Esophagus muscularis mucosa (tissue), 4 donors: ENCODE data around the gene ENDOD1. TPM values are rescaled to one million over a fixed set of nuclear protein-coding genes. Genes with fewer than 3 reads are reported as not detected.

Experiments used
- DNase-seq: peaks from one replicate; pipeline ENCODE4 v3.0.0-alpha.2; 2017; ENCODE audit errors: extremely low spot score
- H3K27ac ChIP-seq, 4 donors: fragments of 200-600 bp; sonication (generic); replicated peaks in 1 of 4; 1 replicate in 3 of 4; 2 replicates in 1 of 4; pipeline ENCODE4 v1.5.1; 2016 to 2019; ENCODE audit warnings: mild to moderate bottlenecking in 1 of 4
- H3K27me3 ChIP-seq, 4 donors: fragments of 200-600 bp; sonication (generic); one replicate each; pipeline versions ENCODE4 v1.5.1 to v1.6.0; 2016 to 2019
- H3K36me3 ChIP-seq, 4 donors: fragments of 200-600 bp; sonication (generic); one replicate each; pipeline ENCODE4 v1.5.1; 2016 to 2019
- H3K4me1 ChIP-seq, 4 donors: fragments of 200-600 bp; sonication (generic); one replicate each; pipeline ENCODE4 v1.5.1; 2016 to 2019
- H3K4me3 ChIP-seq, 4 donors: fragments of 200-600 bp; sonication (generic); 1 replicate in 2 of 4; 2 replicates in 2 of 4; pipeline ENCODE4 v1.5.1; 2016 to 2019; ENCODE audit warnings: mild to moderate bottlenecking in 4 of 4, moderate library complexity in 1 of 4
- H3K9me3 ChIP-seq, 4 donors: fragments of 200-600 bp; sonication (generic); 1 replicate in 3 of 4; 2 replicates in 1 of 4; pipeline ENCODE4 v1.5.1; 2016 to 2019
- CTCF ChIP-seq, 3 experiments: fragments of 200-600 bp in 2 of 3; fragments of 450-650 bp in 1 of 3; sonication (generic) in 2 of 3; IDR thresholded peaks; one replicate each; pipeline ENCODE4 v1.5.1; 2017 to 2019; ENCODE audit warnings: antibody characterized with exemption in 3 of 3, mild to moderate bottlenecking in 2 of 3, moderate library complexity in 1 of 3
- EP300 ChIP-seq: sonication (generic); formaldehyde crosslinking; IDR thresholded peaks from one replicate; pipeline ENCODE4 v1.6.1; 2017; ENCODE audit warnings: antibody characterized with exemption
- POLR2A ChIP-seq: fragments of 450-650 bp; IDR thresholded peaks from one replicate; pipeline ENCODE4 v1.6.1; 2017; ENCODE audit warnings: antibody characterized with exemption, moderate library complexity, mild to moderate bottlenecking, low read depth
- POLR2AphosphoS5 ChIP-seq, 2 donors: sonication (generic); formaldehyde crosslinking; IDR thresholded peaks; one replicate each; pipeline ENCODE4 v1.6.1; 2017; ENCODE audit warnings: antibody characterized with exemption in 2 of 2
- WGBS: methylation state at CpG from one replicate; pipeline ENCODE4 v1.1.5; 2018; 5-methylcytosine and 5-hydroxymethylcytosine counted together
- intact Hi-C: fragments of 100-400 bp; cut with DNase I; formaldehyde crosslinking; loops from one replicate; pipeline ENCODE4 v1.15.1; 2023
- total RNA-seq, 4 donors: library from RNA; depleted of rRNA; stranded (reverse); fragments of >200 nt; gene quantifications; one replicate each; pipeline versions ENCODE4 v1.1.0 to v1.2.1, GENCODE V29; 2016

ENDOD1 gene
- total RNA-seq, result 10 to 100 TPM; 37.6 to 43.2 (median 41.0) TPM

DNA sequence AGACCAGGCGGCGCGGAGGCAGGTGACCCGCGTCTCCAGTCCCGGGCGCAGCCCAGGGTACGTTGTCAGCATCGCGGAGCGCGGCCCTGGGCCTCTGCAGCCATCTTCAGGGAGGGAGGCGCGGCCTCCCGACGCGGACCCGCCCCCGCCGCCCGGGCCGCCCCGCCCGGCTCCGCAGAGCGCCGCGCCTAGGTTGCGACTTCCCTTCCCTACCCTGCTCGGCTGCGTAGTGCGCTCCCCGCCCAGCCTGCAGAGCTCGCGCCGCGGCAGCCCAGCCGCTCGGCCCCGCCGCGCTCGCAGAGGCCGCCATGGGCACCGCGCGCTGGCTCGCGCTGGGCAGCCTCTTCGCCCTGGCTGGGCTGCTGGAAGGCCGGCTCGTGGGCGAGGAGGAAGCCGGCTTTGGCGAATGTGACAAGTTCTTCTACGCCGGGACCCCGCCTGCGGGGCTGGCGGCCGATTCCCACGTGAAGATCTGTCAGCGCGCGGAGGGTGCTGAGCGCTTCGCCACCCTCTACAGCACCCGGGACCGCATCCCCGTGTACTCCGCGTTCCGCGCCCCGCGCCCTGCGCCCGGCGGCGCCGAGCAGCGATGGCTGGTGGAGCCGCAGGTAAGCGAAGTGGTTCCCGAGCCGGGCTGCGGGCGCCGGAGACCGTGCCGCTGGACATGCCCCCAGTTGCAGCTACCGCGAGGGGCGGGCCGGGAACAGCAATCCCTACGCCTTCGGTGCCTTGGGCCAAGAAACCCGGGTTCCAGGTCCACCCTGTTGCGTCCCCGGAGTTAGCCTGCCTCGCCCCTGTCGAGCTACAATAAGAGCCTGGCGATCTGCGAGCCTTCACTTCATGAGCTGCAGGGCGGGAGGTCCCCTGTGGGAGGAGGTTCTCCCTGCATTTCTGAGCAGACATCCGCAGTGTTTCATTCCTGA lies at the start of gene ENDOD1:
ENDOD1 (plus strand) TSS at position 227 of the 923 bp plus-strand sequence; CDS start at position 309, 82 bp downstream.
- WGBS, result under 1% methylated on average over 28 of the region's 106 CpGs
- no peak for TF ChIP-seq EP300
- peak; percentile 44 to 79 for TF ChIP-seq POLR2AphosphoS5 (IDR thresholded peaks at IDR 0.05)
- TF ChIP-seq CTCF (IDR thresholded peaks at IDR 0.05), result peak in 1 of 3 experiments; percentile 11
- TF ChIP-seq POLR2A, result no peak
- no peaks in the 10 kb centered on the region for H3K9me3 ChIP-seq
- peak within 1 kb of the TSS; percentile 93 to 95 (median 94) for H3K27ac ChIP-seq
- peaks cover 14 to 45% (median 39%) of the 10 kb centered on the region in 4 donors for H3K4me1 ChIP-seq
- DNase-seq, result peak; percentile 90
- H3K36me3 ChIP-seq, result no peaks in the 10 kb centered on the region
- no peaks in the 10 kb centered on the region for H3K27me3 ChIP-seq
- H3K4me3 ChIP-seq, result peak within 1 kb of the TSS; percentile 84 to 98 (median 91)
- intact Hi-C loops, result loop anchor here (2.0 to 5.0 kb wide), 3 partner anchors 19 to 57 kb away; no protein-coding TSS in a partner anchor

- no peak for DNase-seq
- 94% methylated on average over 1 of the region's 1 CpG for WGBS
- H3K27ac ChIP-seq, result no peak overlapping the region
- no peaks in the 10 kb centered on the region for H3K9me3 ChIP-seq
- H3K27me3 ChIP-seq, result peaks cover 0 to 39% (median 5%) of the 10 kb centered on the region in 4 donors
- intact Hi-C loops, result no loop called here
- TF ChIP-seq POLR2AphosphoS5 (IDR thresholded peaks at IDR 0.05), result no peak
- TF ChIP-seq CTCF (IDR thresholded peaks at IDR 0.05), result no peak
- TF ChIP-seq EP300, result no peak
- TF ChIP-seq POLR2A, result no peak
- no peaks in the 10 kb centered on the region for H3K36me3 ChIP-seq
- no peak overlapping the region for H3K4me3 ChIP-seq
- peaks cover 0 to 5% (median 2%) of the 10 kb centered on the region in 4 donors for H3K4me1 ChIP-seq
These were observed 47.4 kb upstream of the ENDOD1 start for GRCh38 chr11:95042239-95042638.

DNA sequence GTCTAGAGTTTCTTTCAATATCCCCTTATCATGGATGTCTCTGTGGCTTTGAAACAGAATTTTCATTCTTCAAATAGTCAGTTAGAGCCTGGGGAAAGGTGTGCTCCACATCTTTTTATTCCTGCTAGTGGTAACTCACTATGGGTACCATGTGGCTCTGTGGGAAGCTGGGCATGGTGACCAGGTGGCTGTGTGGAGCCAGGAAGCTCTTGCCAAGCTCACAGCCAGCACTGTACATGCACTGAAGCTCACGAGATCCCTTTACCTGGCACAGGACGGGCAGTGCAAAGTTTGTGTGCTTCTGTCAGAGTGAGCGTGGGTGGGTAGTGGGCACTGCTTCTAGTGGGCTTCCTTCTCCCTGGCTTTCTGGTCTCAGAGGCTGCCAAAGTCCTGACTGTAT lies 46.7 kb upstream of the ENDOD1 start:
- intact Hi-C loops, result no loop called here
- Histone ChIP-seq H3K4me1 (no peaks in the 10 kb centered on the region), H3K27ac (no peak overlapping the region), H3K27me3 (peaks cover 0 to 32% (median under 1%) of the 10 kb centered on the region in 4 donors), H3K36me3 (no peaks in the 10 kb centered on the region), H3K9me3 (no peaks in the 10 kb centered on the region), H3K4me3 (no peak overlapping the region)
- DNase-seq, result peak; percentile 45
- TF ChIP-seq POLR2AphosphoS5 (IDR thresholded peaks at IDR 0.05) (no peak), CTCF (IDR thresholded peaks at IDR 0.05) (no peak), POLR2A (no peak), EP300 (no peak)
- no CpG with 5 or more reads among the region's 3 CpGs for WGBS

DNA sequence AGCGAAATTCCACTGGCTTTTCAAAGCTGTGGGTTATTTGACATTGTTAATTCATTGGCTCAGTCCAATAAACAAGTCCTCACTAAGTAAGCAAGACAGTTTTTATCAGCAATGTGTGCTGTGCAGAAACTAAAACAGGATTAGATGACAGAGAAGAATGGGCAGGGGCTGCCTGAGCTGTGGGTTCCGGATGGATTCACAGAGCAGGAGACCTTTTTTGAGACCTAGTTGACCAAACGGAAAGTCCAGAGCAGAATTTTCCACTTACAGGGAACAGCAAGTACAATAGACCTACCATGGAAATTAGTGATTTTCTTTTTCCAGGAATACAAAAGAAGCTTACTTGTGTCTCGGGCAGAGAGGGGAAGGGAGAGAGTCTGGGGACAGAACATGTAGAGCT lies 45.6 kb upstream of the ENDOD1 start:
- TF ChIP-seq POLR2A (no peak), POLR2AphosphoS5 (IDR thresholded peaks at IDR 0.05) (no peak), CTCF (IDR thresholded peaks at IDR 0.05) (no peak), EP300 (no peak)
- H3K36me3 ChIP-seq, result no peaks in the 10 kb centered on the region
- intact Hi-C loops, result no loop called here
- no peak for DNase-seq
- H3K9me3 ChIP-seq, result no peaks in the 10 kb centered on the region
- H3K4me1 ChIP-seq, result no peaks in the 10 kb centered on the region
- H3K4me3 ChIP-seq, result no peak overlapping the region
- no peak overlapping the region for H3K27ac ChIP-seq
- peaks cover 0 to 28% (median 1%) of the 10 kb centered on the region in 4 donors for H3K27me3 ChIP-seq
- 50% methylated on average over 4 of the region's 4 CpGs for WGBS
